Neural cell (in vitro differentiated cells): ENCODE measurements around the gene ANKRD65. TPM values are rescaled to one million over a fixed set of nuclear protein-coding genes. Genes with fewer than 3 reads are reported as not detected.
"Not testable (repeated sequence)": the region's sequence is repeated elsewhere in the genome, so short reads cannot be mapped to it uniquely, and the experiment has no call there.

ENCODE experiments used
- H2AFZ ChIP-seq: fragments of 200-600, 300-800 bp; sonication (generic), shearing (Covaris generic); 2 replicates; pipeline ENCODE4 v1.6.0; 2014; ENCODE audit warnings: low read depth, mild to moderate bottlenecking, antibody characterized with exemption, low read length, moderate library complexity
- H3F3A ChIP-seq: fragments of 200-600 bp; shearing (Covaris generic); 2 replicates; pipeline ENCODE4 v1.6.1; 2016; ENCODE audit warnings: mild to moderate bottlenecking, moderate library complexity, mixed read lengths, antibody characterized with exemption, low read length; ENCODE audit not compliant: insufficient read depth, poor library complexity, severe bottlenecking
- H3K27ac ChIP-seq: fragments of 200-600, 300-800 bp; sonication (generic), shearing (Covaris generic); 2 replicates; pipeline ENCODE4 v1.5.1; 2014; ENCODE audit warnings: mild to moderate bottlenecking, low read length, moderate library complexity
- H3K27me3 ChIP-seq: fragments of 300-800, 200-600 bp; sonication (generic), shearing (Covaris generic); 2 replicates; pipeline ENCODE4 v1.6.0; 2014; ENCODE audit warnings: mild to moderate bottlenecking, low read depth, low read length, moderate library complexity; ENCODE audit not compliant: insufficient read depth
- H3K36me3 ChIP-seq: fragments of 300-800, 200-600 bp; sonication (generic), shearing (Covaris generic); 2 replicates; pipeline ENCODE4 v1.5.1; 2014; ENCODE audit warnings: mild to moderate bottlenecking, antibody characterized with exemption, low read length, moderate library complexity; ENCODE audit not compliant: insufficient read depth
- H3K4me2 ChIP-seq: fragments of 300-800, 200-600 bp; sonication (generic), shearing (Covaris generic); 2 replicates; pipeline ENCODE4 v1.6.0; 2014; ENCODE audit warnings: mild to moderate bottlenecking, low read length
- H3K4me3 ChIP-seq: fragments of 300-800, 200-600 bp; sonication (generic), shearing (Covaris generic); 2 replicates; pipeline ENCODE4 v1.5.1; 2014; ENCODE audit warnings: mild to moderate bottlenecking, low read length, moderate library complexity
- H3K79me2 ChIP-seq: fragments of 200-600 bp; shearing (Covaris generic); replicated peaks from 2 replicates; pipeline ENCODE4 v1.6.0; 2014; ENCODE audit warnings: mild to moderate bottlenecking, low read length, moderate library complexity; ENCODE audit not compliant: insufficient read depth
- H3K9ac ChIP-seq: fragments of 300-800, 200-600 bp; sonication (generic), shearing (Covaris generic); 2 replicates; pipeline ENCODE4 v1.6.1; 2016; ENCODE audit warnings: mild to moderate bottlenecking, low read length, mixed read lengths
- H3K9me2 ChIP-seq: fragments of 200-600 bp; shearing (Covaris generic); 2 replicates; pipeline ENCODE4 v1.6.1; 2016; ENCODE audit warnings: mild to moderate bottlenecking, low read length, mixed read lengths; ENCODE audit not compliant: insufficient read depth
- H3K9me3 ChIP-seq: fragments of 200-600, 300-800 bp; sonication (generic), shearing (Covaris generic); 2 replicates; pipeline ENCODE4 v1.6.1; 2016; ENCODE audit warnings: mild to moderate bottlenecking, mixed run types, low read length, moderate library complexity, mixed read lengths
- H4K20me1 ChIP-seq: fragments of 200-600 bp; shearing (Covaris generic); 2 replicates; pipeline ENCODE4 v1.6.1; 2016; ENCODE audit warnings: mild to moderate bottlenecking, mixed run types; ENCODE audit not compliant: insufficient read depth
- EP300 ChIP-seq: fragments of 450-650 bp; conservative IDR thresholded peaks from 2 replicates; pipeline ENCODE4 v1.6.1; 2014; ENCODE audit warnings: antibody characterized with exemption, mild to moderate bottlenecking, moderate library complexity; ENCODE audit not compliant: poor library complexity, severe bottlenecking
- EZH2 ChIP-seq: fragments of 200-600, 300-800 bp; shearing (Covaris generic), sonication (generic); IDR thresholded peaks from 2 replicates; pipeline ENCODE4 v1.6.1; 2014; ENCODE audit warnings: antibody characterized with exemption, low read length, borderline replicate concordance, mild to moderate bottlenecking; ENCODE audit not compliant: insufficient read depth, poor library complexity, severe bottlenecking
- MXI1 ChIP-seq: fragments of 450-650 bp; conservative IDR thresholded peaks from 2 replicates; pipeline ENCODE4 v1.6.1; 2014; ENCODE audit warnings: antibody characterized with exemption, mild to moderate bottlenecking; ENCODE audit not compliant: poor library complexity, severe bottlenecking
- POLR2AphosphoS5 ChIP-seq: IDR thresholded peaks from 2 replicates; pipeline ENCODE4 v1.6.1; 2012
- RAD21 ChIP-seq: fragments of 450-650 bp; conservative IDR thresholded peaks from 2 replicates; pipeline ENCODE4 v1.6.1; 2014; ENCODE audit warnings: antibody characterized with exemption, mild to moderate bottlenecking, moderate library complexity
- REST ChIP-seq: IDR thresholded peaks from 2 replicates; pipeline ENCODE4 v1.6.1; 2012; ENCODE audit warnings: borderline replicate concordance
- SMC3 ChIP-seq: fragments of 450-650 bp; conservative IDR thresholded peaks from 2 replicates; pipeline ENCODE4 v1.6.1; 2014; ENCODE audit warnings: antibody characterized with exemption, mild to moderate bottlenecking, moderate library complexity; ENCODE audit not compliant: poor library complexity
- TAF1 ChIP-seq: IDR thresholded peaks from 2 replicates; pipeline ENCODE4 v1.6.1; 2012; ENCODE audit warnings: low read depth
- polyA plus RNA-seq: library from polyadenylated mRNA; depleted of rRNA; stranded (reverse); fragments of >200 nt; gene quantifications from 2 replicates; pipeline ENCODE4 v1.2.3, GENCODE V29; 2014
- TF ChIP-seq, protein P1 (sequence below): fragments of 450-650 bp; IDR thresholded peaks from 2 replicates; pipeline ENCODE4 v1.5.1; 2014; ENCODE audit warnings: antibody characterized with exemption, mild to moderate bottlenecking, moderate library complexity; ENCODE audit not compliant: poor library complexity, severe bottlenecking

Gene ANKRD65
- polyA plus RNA-seq, 1 donor from 2014 or later = not detected

DNA sequence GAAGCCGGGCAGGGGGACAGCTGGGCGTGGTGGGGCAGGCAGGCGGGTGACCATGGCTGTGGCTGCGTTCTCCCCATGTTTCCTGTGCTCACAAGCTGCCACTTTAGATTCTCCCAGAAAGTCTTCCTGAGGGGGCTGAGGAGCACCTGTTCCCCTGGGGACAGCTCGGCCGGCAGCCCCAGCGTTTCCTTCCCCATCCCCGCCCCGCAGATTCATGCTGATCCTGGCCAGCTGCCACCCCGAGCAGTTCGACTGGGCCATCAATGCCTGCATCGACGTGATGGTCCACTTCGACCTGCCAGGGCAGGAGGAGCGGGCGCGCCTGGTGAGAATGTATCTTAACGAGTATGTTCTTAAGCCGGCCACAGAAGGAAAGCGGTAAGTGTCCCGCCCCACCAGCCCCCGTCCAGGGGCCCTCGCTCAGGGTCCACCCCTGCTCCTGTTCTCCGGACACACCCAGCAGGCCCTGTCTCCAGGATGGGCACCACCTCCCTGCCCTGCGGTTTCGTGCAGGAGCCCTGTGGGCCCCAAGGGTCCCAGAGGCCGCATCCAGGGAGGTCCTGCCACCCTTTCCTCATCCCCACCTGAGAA lies 39.6 kb upstream of the ANKRD65 start:
- Histone ChIP-seq H3K4me2 (no peak overlapping the region), H3K9ac (no peak overlapping the region), H3K4me3 (no peak overlapping the region), H3K27ac (no peak overlapping the region), H3K9me3 (no peaks in the 10 kb centered on the region), H3K36me3 (no peaks in the 10 kb centered on the region), H2AFZ (no peak overlapping the region), H4K20me1 (no peaks in the 10 kb centered on the region), H3K9me2 (no peaks in the 10 kb centered on the region), H3K27me3 (no peaks in the 10 kb centered on the region), H3F3A (no peaks in the 10 kb centered on the region), H3K79me2 (no peaks in the 10 kb centered on the region)
- TF ChIP-seq MXI1 (no peak), REST (no peak), TAF1 (no peak), POLR2AphosphoS5 (no peak), EP300 (no peak), SMC3 (no peak), RAD21 (no peak), EZH2 (no peak)
- TF ChIP-seq, protein P1, sequence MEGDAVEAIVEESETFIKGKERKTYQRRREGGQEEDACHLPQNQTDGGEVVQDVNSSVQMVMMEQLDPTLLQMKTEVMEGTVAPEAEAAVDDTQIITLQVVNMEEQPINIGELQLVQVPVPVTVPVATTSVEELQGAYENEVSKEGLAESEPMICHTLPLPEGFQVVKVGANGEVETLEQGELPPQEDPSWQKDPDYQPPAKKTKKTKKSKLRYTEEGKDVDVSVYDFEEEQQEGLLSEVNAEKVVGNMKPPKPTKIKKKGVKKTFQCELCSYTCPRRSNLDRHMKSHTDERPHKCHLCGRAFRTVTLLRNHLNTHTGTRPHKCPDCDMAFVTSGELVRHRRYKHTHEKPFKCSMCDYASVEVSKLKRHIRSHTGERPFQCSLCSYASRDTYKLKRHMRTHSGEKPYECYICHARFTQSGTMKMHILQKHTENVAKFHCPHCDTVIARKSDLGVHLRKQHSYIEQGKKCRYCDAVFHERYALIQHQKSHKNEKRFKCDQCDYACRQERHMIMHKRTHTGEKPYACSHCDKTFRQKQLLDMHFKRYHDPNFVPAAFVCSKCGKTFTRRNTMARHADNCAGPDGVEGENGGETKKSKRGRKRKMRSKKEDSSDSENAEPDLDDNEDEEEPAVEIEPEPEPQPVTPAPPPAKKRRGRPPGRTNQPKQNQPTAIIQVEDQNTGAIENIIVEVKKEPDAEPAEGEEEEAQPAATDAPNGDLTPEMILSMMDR = no peak

GRCh38 chr1:1459711-1460110 lies 38.6 kb upstream of the ANKRD65 start:
- H3K4me2 ChIP-seq, H3K27me3 ChIP-seq, H3K79me2 ChIP-seq, H3K4me3 ChIP-seq, H3K9me2 ChIP-seq, H3F3A ChIP-seq, H3K27ac ChIP-seq, H3K9me3 ChIP-seq, H3K9ac ChIP-seq, H4K20me1 ChIP-seq, H3K36me3 ChIP-seq, H2AFZ ChIP-seq: not testable (repeated sequence)

- H3K79me2 ChIP-seq, H4K20me1 ChIP-seq, H3K9ac ChIP-seq, H3K4me2 ChIP-seq, H3K9me3 ChIP-seq, H3K27ac ChIP-seq, H3K9me2 ChIP-seq, H2AFZ ChIP-seq, H3K27me3 ChIP-seq, H3K4me3 ChIP-seq, H3F3A ChIP-seq, H3K36me3 ChIP-seq: not testable (repeated sequence)
These were observed 38.1 kb upstream of the ANKRD65 start for GRCh38 chr1:1459156-1459555.

- H3K9ac ChIP-seq, H3K36me3 ChIP-seq, H2AFZ ChIP-seq, H3K9me2 ChIP-seq, H3K4me2 ChIP-seq, H3K4me3 ChIP-seq, H3K27ac ChIP-seq, H3F3A ChIP-seq, H3K9me3 ChIP-seq, H3K27me3 ChIP-seq, H3K79me2 ChIP-seq, H4K20me1 ChIP-seq: not testable (repeated sequence)
These were observed 35.7 kb upstream of the ANKRD65 start for GRCh38 chr1:1456683-1457255.

GRCh38 chr1:1455934-1456333 lies 34.9 kb upstream of the ANKRD65 start:
- H3F3A ChIP-seq, H3K9me2 ChIP-seq, H3K27me3 ChIP-seq, H3K27ac ChIP-seq, H3K9me3 ChIP-seq, H3K4me3 ChIP-seq, H3K36me3 ChIP-seq, H4K20me1 ChIP-seq, H3K9ac ChIP-seq, H2AFZ ChIP-seq, H3K79me2 ChIP-seq, H3K4me2 ChIP-seq: not testable (repeated sequence)
